Brain microvascular endothelial cell (primary cell): ENCODE measurements around the gene ABCG1.
A peak's percentile ranks its signal among the peaks of the same experiment; 100 is the strongest.

Experiments
- DNase-seq: peaks from one replicate; pipeline ENCODE4 v3.0.0-alpha.2; 2020
- H3K27ac ChIP-seq: fragments of 250-450 bp; sonication (Bioruptor Pico); 2 replicates; pipeline ENCODE4 v1.5.1; 2020; ENCODE audit warnings: mild to moderate bottlenecking, moderate library complexity
- H3K27me3 ChIP-seq: fragments of 250-450 bp; sonication (Bioruptor Pico); replicated peaks from 2 replicates; pipeline ENCODE4 v1.5.1; 2020; ENCODE audit warnings: mild to moderate bottlenecking
- H3K36me3 ChIP-seq: fragments of 250-450 bp; sonication (Bioruptor Pico); replicated peaks from 2 replicates; pipeline ENCODE4 v1.5.1; 2020; ENCODE audit warnings: mild to moderate bottlenecking
- H3K4me3 ChIP-seq: 2 replicates; pipeline ENCODE4 v1.5.1; 2011; ENCODE audit warnings: low read depth, mild to moderate bottlenecking, control low read depth, low read length, moderate library complexity
- in situ Hi-C: cut with HindIII; loops from 2 replicates; pipeline ENCODE4 v1.10.0; 2017; ENCODE audit warnings: low sequenced_read_pairs, low pct_ligation_motif_present
- TF ChIP-seq, protein P1 (sequence below): IDR thresholded peaks from 2 replicates; pipeline ENCODE4 v1.5.1; 2011; ENCODE audit warnings: low read depth, mild to moderate bottlenecking, moderate library complexity, low read length, control low read depth, inconsistent platforms; ENCODE audit errors: missing control alignments

ABCG1 gene

DNA sequence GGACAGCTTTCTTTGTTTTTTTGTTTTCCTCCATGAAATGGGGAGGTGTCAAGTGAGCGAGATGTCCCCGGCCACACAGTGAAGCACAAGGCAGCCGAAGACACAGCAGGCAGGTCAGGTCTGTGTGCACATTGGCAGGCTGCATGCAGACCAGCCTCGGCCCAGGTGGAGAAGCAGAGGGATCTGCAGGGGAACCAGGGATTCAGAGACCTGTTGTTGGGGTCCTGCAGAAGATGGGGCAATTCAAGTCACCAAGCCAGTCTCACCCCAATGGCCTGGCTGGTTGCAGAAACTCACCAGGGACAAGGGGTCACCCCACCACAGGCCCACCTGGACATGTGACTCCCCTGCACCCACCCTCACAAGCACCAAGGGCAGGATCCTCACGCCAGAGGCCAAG, 4.0 kb upstream of the ABCG1 start:
- no peak for DNase-seq
- Histone ChIP-seq H3K27me3 (peaks cover 22% of the 10 kb centered on the region), H3K36me3 (no peaks in the 10 kb centered on the region), H3K4me3 (no peak overlapping the region), H3K27ac (no peak overlapping the region)
- TF ChIP-seq, protein P1, sequence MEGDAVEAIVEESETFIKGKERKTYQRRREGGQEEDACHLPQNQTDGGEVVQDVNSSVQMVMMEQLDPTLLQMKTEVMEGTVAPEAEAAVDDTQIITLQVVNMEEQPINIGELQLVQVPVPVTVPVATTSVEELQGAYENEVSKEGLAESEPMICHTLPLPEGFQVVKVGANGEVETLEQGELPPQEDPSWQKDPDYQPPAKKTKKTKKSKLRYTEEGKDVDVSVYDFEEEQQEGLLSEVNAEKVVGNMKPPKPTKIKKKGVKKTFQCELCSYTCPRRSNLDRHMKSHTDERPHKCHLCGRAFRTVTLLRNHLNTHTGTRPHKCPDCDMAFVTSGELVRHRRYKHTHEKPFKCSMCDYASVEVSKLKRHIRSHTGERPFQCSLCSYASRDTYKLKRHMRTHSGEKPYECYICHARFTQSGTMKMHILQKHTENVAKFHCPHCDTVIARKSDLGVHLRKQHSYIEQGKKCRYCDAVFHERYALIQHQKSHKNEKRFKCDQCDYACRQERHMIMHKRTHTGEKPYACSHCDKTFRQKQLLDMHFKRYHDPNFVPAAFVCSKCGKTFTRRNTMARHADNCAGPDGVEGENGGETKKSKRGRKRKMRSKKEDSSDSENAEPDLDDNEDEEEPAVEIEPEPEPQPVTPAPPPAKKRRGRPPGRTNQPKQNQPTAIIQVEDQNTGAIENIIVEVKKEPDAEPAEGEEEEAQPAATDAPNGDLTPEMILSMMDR: no peak
- in situ Hi-C loops: no loop called here

- Histone ChIP-seq H3K27ac (no peak overlapping the region), H3K4me3 (no peak overlapping the region), H3K27me3 (peaks cover 26% of the 10 kb centered on the region), H3K36me3 (no peaks in the 10 kb centered on the region)
- in situ Hi-C loops: no loop called here
- DNase-seq: no peak
- TF ChIP-seq, protein P1: no peak
Observed at GRCh38 chr21:42215942-42216725, 2.8 kb upstream of the ABCG1 start.

- Histone ChIP-seq H3K4me3 (no peak overlapping the region), H3K36me3 (no peaks in the 10 kb centered on the region), H3K27me3 (peaks cover 26% of the 10 kb centered on the region), H3K27ac (no peak overlapping the region)
- no peak for DNase-seq
- in situ Hi-C loops: no loop called here
- TF ChIP-seq, protein P1: no peak
Observed at GRCh38 chr21:42216726-42217572, 2.0 kb upstream of the ABCG1 start.

DNA sequence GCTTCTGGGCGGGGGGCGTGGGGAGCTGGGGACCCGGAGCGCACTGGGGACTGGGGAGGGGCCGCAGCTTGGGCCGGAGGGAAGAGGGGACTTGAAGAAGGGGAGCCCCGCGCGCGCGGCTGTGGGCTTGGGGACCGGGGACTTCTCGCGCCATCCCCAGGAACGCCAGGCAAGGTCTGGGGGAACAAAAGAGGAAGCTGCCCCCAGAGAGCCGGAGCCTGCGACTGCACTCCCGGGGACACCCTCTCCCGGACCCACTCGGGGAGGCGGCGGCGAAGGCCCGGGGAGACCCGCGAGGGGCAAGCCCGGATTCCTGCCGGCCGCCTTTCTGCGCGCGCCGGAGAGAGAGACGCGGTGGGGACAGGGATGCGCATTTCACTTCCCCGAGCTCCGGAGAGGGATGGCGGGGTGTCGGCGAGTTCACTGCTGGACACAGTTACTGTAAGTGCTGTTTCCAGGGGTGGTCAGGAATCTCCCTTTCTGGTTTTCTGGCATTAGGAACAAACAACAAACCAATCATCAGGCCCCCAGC, 732 bp downstream of the ABCG1 start:
- Histone ChIP-seq H3K36me3 (no peaks in the 10 kb centered on the region), H3K4me3 (no peak overlapping the region), H3K27ac (no peak overlapping the region), H3K27me3 (peaks cover 26% of the 10 kb centered on the region)
- TF ChIP-seq, protein P1: no peak
- in situ Hi-C loops: no loop called here
- no peak for DNase-seq

GRCh38 chr21:42220138-42220701, 1.3 kb downstream of the ABCG1 start:
- TF ChIP-seq, protein P1: no peak
- in situ Hi-C loops: no loop called here
- DNase-seq: peak; percentile 38
- Histone ChIP-seq H3K4me3 (no peak overlapping the region), H3K27me3 (peaks cover 26% of the 10 kb centered on the region), H3K36me3 (no peaks in the 10 kb centered on the region), H3K27ac (peak overlapping the region; percentile 4)
